GM23338 (cell line): ENCODE results near the gene CRTC3. TPM values are rescaled to one million over a fixed set of nuclear protein-coding genes. Genes with fewer than 3 reads are reported as not detected.

Experiments
- ATAC-seq: fragments of 200-7000 bp; cut with Tn5 transposase; 3 replicates; pipeline ENCODE4 v1.9.1; 2020
- DNase-seq: peaks from one replicate; pipeline ENCODE4 v3.0.0-alpha.2; 2015; ENCODE audit warnings: low spot score
- H2AFZ ChIP-seq: fragments of 200-600 bp; sonication (generic); 2 replicates; pipeline ENCODE4 v1.8.0; 2016; ENCODE audit warnings: antibody characterized with exemption, mild to moderate bottlenecking, moderate library complexity
- H3F3A ChIP-seq: fragments of 200-600 bp; sonication (generic); replicated peaks from 2 replicates; pipeline ENCODE4 v1.8.0; 2017; ENCODE audit warnings: antibody characterized with exemption, mixed run types, low read depth
- H3K27ac ChIP-seq: fragments of 200-600 bp; sonication (generic); 2 replicates; pipeline ENCODE4 v1.6.1; 2016; ENCODE audit warnings: low read depth
- H3K27me3 ChIP-seq: fragments of 200-600 bp; sonication (generic); 2 replicates; pipeline ENCODE4 v1.8.0; 2016; ENCODE audit warnings: mild to moderate bottlenecking, mixed run types, moderate library complexity; ENCODE audit not compliant: insufficient read depth
- H3K36me3 ChIP-seq: fragments of 200-600 bp; sonication (generic); 2 replicates; pipeline ENCODE4 v1.8.0; 2016; ENCODE audit warnings: mild to moderate bottlenecking; ENCODE audit not compliant: insufficient read depth
- H3K4me1 ChIP-seq: fragments of 200-600 bp; sonication (generic); 2 replicates; pipeline ENCODE4 v1.8.0; 2016; ENCODE audit warnings: mild to moderate bottlenecking, moderate library complexity; ENCODE audit not compliant: insufficient read depth
- H3K4me2 ChIP-seq: fragments of 200-600 bp; sonication (generic); 2 replicates; pipeline ENCODE4 v1.7.1; 2017; ENCODE audit warnings: mixed run types
- H3K4me3 ChIP-seq: fragments of 200-600 bp; sonication (generic); 2 replicates; pipeline ENCODE4 v1.6.1; 2016; ENCODE audit warnings: mixed run types
- H3K79me2 ChIP-seq: fragments of 200-600 bp; sonication (generic); replicated peaks from 2 replicates; pipeline ENCODE4 v1.8.0; 2017; ENCODE audit warnings: mild to moderate bottlenecking; ENCODE audit not compliant: insufficient read depth
- H3K9me2 ChIP-seq: fragments of 200-600 bp; sonication (generic); 2 replicates; pipeline ENCODE4 v1.8.0; 2017; ENCODE audit not compliant: insufficient read depth
- H4K20me1 ChIP-seq: fragments of 200-600 bp; sonication (generic); replicated peaks from 2 replicates; pipeline ENCODE4 v1.8.0; 2017; ENCODE audit warnings: mild to moderate bottlenecking; ENCODE audit not compliant: insufficient read depth
- H3K27ac Mint-ChIP-seq: 2 replicates; pipeline ENCODE4 v1.8.0; 2020; ENCODE audit warnings: inconsistent platforms, mild to moderate bottlenecking, moderate library complexity, mixed read lengths
- H3K27me3 Mint-ChIP-seq: 3 replicates; pipeline ENCODE4 v1.8.0; 2022; ENCODE audit warnings: low read depth, mild to moderate bottlenecking, moderate library complexity, mixed read lengths, inconsistent platforms; ENCODE audit not compliant: insufficient read depth, poor library complexity
- H3K36me3 Mint-ChIP-seq: 3 replicates; pipeline ENCODE4 v1.8.0; 2021; ENCODE audit warnings: low read depth, mild to moderate bottlenecking, inconsistent platforms, moderate library complexity, mixed read lengths
- H3K4me1 Mint-ChIP-seq: 3 replicates; pipeline ENCODE4 v1.8.0; 2020; ENCODE audit warnings: mild to moderate bottlenecking, inconsistent platforms, mixed read lengths
- H3K4me3 Mint-ChIP-seq: 3 replicates; pipeline ENCODE4 v1.8.0; 2021; ENCODE audit warnings: moderate library complexity, mild to moderate bottlenecking, inconsistent platforms, mixed read lengths
- H3K9me3 Mint-ChIP-seq: 3 replicates; pipeline ENCODE4 v1.8.0; 2020; ENCODE audit warnings: moderate library complexity, mild to moderate bottlenecking, inconsistent platforms, mixed read lengths
- CREB1 ChIP-seq: fragments of 250-450 bp; sonication (Bioruptor Pico); IDR thresholded peaks from 2 replicates; pipeline ENCODE4 v1.5.0; 2020; ENCODE audit warnings: low read depth, mild to moderate bottlenecking, moderate library complexity
- CTCF ChIP-seq, 2 experiments: fragments of 200-600 bp in 1 of 2; sonication (generic) in 1 of 2; conservative IDR thresholded peaks; 2 replicates each; pipeline versions ENCODE4 v1.5.1 to v1.6.1; 2016 to 2017; ENCODE audit warnings: antibody characterized with exemption in 2 of 2, low read depth in 2 of 2, mild to moderate bottlenecking in 2 of 2, moderate library complexity in 1 of 2
- EZH2 ChIP-seq: fragments of 200-600 bp; sonication (generic); IDR thresholded peaks from one replicate; pipeline ENCODE4 v1.8.0; 2017; ENCODE audit warnings: antibody characterized with exemption, mild to moderate bottlenecking, low read depth; ENCODE audit not compliant: unreplicated experiment
- EZH2phosphoT487 ChIP-seq: fragments of 200-600 bp; sonication (generic); IDR thresholded peaks from one replicate; pipeline ENCODE4 v1.8.1; 2018; ENCODE audit warnings: antibody characterized with exemption; ENCODE audit not compliant: unreplicated experiment
- JUNB ChIP-seq: IDR thresholded peaks from one replicate; pipeline ENCODE4 v1.6.1; 2016; ENCODE audit warnings: antibody characterized with exemption; ENCODE audit not compliant: unreplicated experiment
- NANOG ChIP-seq: IDR thresholded peaks from 2 replicates; pipeline ENCODE4 v1.6.1; 2016; ENCODE audit warnings: antibody characterized with exemption, borderline replicate concordance
- POLR2AphosphoS5 ChIP-seq: IDR thresholded peaks from 2 replicates; pipeline ENCODE4 v1.6.1; 2016; ENCODE audit warnings: antibody characterized with exemption, low read depth
- STAT1 ChIP-seq: IDR thresholded peaks from one replicate; pipeline ENCODE4 v1.6.1; 2016; ENCODE audit warnings: antibody characterized with exemption; ENCODE audit not compliant: unreplicated experiment
- ZNF114 ChIP-seq: fragments of 250-450 bp; sonication (Bioruptor Pico); IDR thresholded peaks from 2 replicates; pipeline ENCODE4 v1.5.0; 2020; ENCODE audit warnings: mild to moderate bottlenecking, moderate library complexity
- ZNF331 ChIP-seq: fragments of 250-450 bp; sonication (Bioruptor Pico); IDR thresholded peaks from 2 replicates; pipeline ENCODE4 v1.5.0; 2020; ENCODE audit warnings: low read depth, mild to moderate bottlenecking, moderate library complexity
- ZNF462 ChIP-seq: fragments of 250-450 bp; sonication (Bioruptor Pico); IDR thresholded peaks from 2 replicates; pipeline ENCODE4 v1.5.0; 2020; ENCODE audit warnings: mild to moderate bottlenecking, moderate library complexity
- polyA plus RNA-seq: library from polyadenylated mRNA; unstranded; fragments of >200 nt; fragmentation: Nextera tagmentation; extraction: Ambion mirVana; gene quantifications from 2 replicates; pipeline ENCODE4 v1.2.1, GENCODE V29; 2016
- total RNA-seq: library from RNA; depleted of rRNA; stranded (reverse); fragments of >200 nt; shearing (Covaris generic); gene quantifications from 2 replicates; pipeline ENCODE4 v1.2.3, GENCODE V29; 2014
- TF ChIP-seq, protein P1 (sequence below): IDR thresholded peaks from one replicate; pipeline ENCODE4 v1.6.1; 2018; ENCODE audit warnings: antibody characterized with exemption; ENCODE audit not compliant: unreplicated experiment
- TF ChIP-seq, protein P2 (sequence below): IDR thresholded peaks from 2 replicates; pipeline ENCODE4 v1.6.1; 2016; ENCODE audit warnings: antibody characterized with exemption

CRTC3 gene
- total and polyA plus RNA-seq, 2 experiments from 2014 or later = 2.8 to 3.8 TPM

GRCh38 chr15:90553248-90553745 lies 23.6 kb downstream of the CRTC3 start:
- Histone ChIP-seq H3F3A (no peaks in the 10 kb centered on the region), H3K4me3 (no peak overlapping the region), H3K36me3 (no peaks in the 10 kb centered on the region), H3K27ac (no peak overlapping the region), H2AFZ (no peak overlapping the region), H3K9me2 (no peaks in the 10 kb centered on the region), H3K27me3 (no peaks in the 10 kb centered on the region), H3K4me1 (no peaks in the 10 kb centered on the region; the same call in 1 of the 2 replicates), H4K20me1 (no peaks in the 10 kb centered on the region), H3K4me2 (no peak overlapping the region), H3K79me2 (no peaks in the 10 kb centered on the region)
- DNase-seq = no peak
- Mint-ChIP-seq H3K27me3 (no peaks in the 10 kb centered on the region), H3K4me1 (peaks cover 16% of the 10 kb centered on the region), H3K27ac (no peak overlapping the region), H3K36me3 (no peaks in the 10 kb centered on the region), H3K4me3 (no peak overlapping the region), H3K9me3 (no peaks in the 10 kb centered on the region)
- TF ChIP-seq CREB1 (CRISPR knock-in tag) = no peak
- TF ChIP-seq EZH2phosphoT487 = no peak
- TF ChIP-seq STAT1 = no peak
- no peak for TF ChIP-seq EZH2
- no peak for TF ChIP-seq POLR2AphosphoS5
- TF ChIP-seq ZNF331 (CRISPR knock-in tag) = no peak
- no peak for TF ChIP-seq JUNB
- no peak for TF ChIP-seq ZNF462 (CRISPR knock-in tag)
- TF ChIP-seq, protein P1, sequence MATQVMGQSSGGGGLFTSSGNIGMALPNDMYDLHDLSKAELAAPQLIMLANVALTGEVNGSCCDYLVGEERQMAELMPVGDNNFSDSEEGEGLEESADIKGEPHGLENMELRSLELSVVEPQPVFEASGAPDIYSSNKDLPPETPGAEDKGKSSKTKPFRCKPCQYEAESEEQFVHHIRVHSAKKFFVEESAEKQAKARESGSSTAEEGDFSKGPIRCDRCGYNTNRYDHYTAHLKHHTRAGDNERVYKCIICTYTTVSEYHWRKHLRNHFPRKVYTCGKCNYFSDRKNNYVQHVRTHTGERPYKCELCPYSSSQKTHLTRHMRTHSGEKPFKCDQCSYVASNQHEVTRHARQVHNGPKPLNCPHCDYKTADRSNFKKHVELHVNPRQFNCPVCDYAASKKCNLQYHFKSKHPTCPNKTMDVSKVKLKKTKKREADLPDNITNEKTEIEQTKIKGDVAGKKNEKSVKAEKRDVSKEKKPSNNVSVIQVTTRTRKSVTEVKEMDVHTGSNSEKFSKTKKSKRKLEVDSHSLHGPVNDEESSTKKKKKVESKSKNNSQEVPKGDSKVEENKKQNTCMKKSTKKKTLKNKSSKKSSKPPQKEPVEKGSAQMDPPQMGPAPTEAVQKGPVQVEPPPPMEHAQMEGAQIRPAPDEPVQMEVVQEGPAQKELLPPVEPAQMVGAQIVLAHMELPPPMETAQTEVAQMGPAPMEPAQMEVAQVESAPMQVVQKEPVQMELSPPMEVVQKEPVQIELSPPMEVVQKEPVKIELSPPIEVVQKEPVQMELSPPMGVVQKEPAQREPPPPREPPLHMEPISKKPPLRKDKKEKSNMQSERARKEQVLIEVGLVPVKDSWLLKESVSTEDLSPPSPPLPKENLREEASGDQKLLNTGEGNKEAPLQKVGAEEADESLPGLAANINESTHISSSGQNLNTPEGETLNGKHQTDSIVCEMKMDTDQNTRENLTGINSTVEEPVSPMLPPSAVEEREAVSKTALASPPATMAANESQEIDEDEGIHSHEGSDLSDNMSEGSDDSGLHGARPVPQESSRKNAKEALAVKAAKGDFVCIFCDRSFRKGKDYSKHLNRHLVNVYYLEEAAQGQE = no peak
- no peak for TF ChIP-seq NANOG
- no peak for TF ChIP-seq CTCF (conservative IDR thresholded peaks at IDR 0.05; ENCODE audit: low read depth in 2 of 2)
- TF ChIP-seq ZNF114 (CRISPR knock-in tag) = no peak
- TF ChIP-seq, protein P2, sequence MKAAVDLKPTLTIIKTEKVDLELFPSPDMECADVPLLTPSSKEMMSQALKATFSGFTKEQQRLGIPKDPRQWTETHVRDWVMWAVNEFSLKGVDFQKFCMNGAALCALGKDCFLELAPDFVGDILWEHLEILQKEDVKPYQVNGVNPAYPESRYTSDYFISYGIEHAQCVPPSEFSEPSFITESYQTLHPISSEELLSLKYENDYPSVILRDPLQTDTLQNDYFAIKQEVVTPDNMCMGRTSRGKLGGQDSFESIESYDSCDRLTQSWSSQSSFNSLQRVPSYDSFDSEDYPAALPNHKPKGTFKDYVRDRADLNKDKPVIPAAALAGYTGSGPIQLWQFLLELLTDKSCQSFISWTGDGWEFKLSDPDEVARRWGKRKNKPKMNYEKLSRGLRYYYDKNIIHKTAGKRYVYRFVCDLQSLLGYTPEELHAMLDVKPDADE = no peak
- no peak for ATAC-seq
